ENCODE data around the gene CFDP1. TPM values are rescaled to one million over a fixed set of nuclear protein-coding genes. Genes with fewer than 3 reads are reported as not detected.

CFDP1 gene
- total RNA-seq, 1 experiment from 2014 or later, result 77.6 TPM

GRCh38 chr16:75264457-75264998 lies 168.8 kb downstream of the CFDP1 start:
- Mint-ChIP-seq H3K27ac (ENCODE audit: unreplicated experiment) (peak overlapping the region; percentile 58), H3K4me3 (ENCODE audit: unreplicated experiment) (peak overlapping the region; percentile 82), H3K4me1 (ENCODE audit: low read depth, unreplicated experiment) (peaks cover 27% of the 10 kb centered on the region), H3K9me3 (ENCODE audit: unreplicated experiment) (no peaks in the 10 kb centered on the region), H3K36me3 (ENCODE audit: insufficient read depth, unreplicated experiment) (peaks cover 22% of the 10 kb centered on the region), H3K27me3 (ENCODE audit: insufficient read depth, unreplicated experiment) (no peaks in the 10 kb centered on the region)
- H3K36me3 ChIP-seq (ENCODE audit: control insufficient read depth, insufficient read depth, low read length), result peaks cover 5% of the 10 kb centered on the region; the same call in 1 of the 2 replicates
- no peaks in the 10 kb centered on the region for H3K27me3 ChIP-seq (replicated peaks; ENCODE audit: control insufficient read depth, insufficient read depth, low read length)
- TSS peak; percentile 22 for BruUV-seq (replicated peaks)
- intact Hi-C loops (cut with micrococcal nuclease; ENCODE audit: unreplicated experiment), result loop anchor here (2.0 kb wide), 1 partner anchor 46 kb away; no protein-coding TSS in a partner anchor
- peaks cover 46% of the 10 kb centered on the region for H3K4me1 ChIP-seq
- ChIA-PET POLR2A (interaction anchor here (0.6 kb wide), 1 partner anchor 140 kb away, joined by 3 read pairs; no protein-coding TSS in a partner anchor), CTCF (no interaction called here)
- no peak for DNase-seq
- H3K4me3 ChIP-seq (ENCODE audit: low read depth, low read length), result peak overlapping the region; percentile 89
- H3K9me3 ChIP-seq, result no peaks in the 10 kb centered on the region
- TF ChIP-seq CTCF (IDR thresholded peaks at IDR 0.05; ENCODE audit: insufficient read depth in 1 of 2, low read depth in 1 of 2, low read length in 1 of 2, severe bottlenecking in 1 of 2, unreplicated experiment in 1 of 2), result no peak

- no TSS peak for BruUV-seq (replicated peaks)
- no peaks in the 10 kb centered on the region for H3K27me3 Mint-ChIP-seq (ENCODE audit: insufficient read depth, unreplicated experiment)
- POLR2A ChIA-PET, result no interaction called here
- no peaks in the 10 kb centered on the region for H3K27me3 ChIP-seq (replicated peaks; ENCODE audit: control insufficient read depth, insufficient read depth, low read length)
- no peak overlapping the region for H3K4me3 ChIP-seq (ENCODE audit: low read depth, low read length)
- no peaks in the 10 kb centered on the region for H3K9me3 ChIP-seq
- intact Hi-C loops (cut with micrococcal nuclease; ENCODE audit: unreplicated experiment), result loop anchor here (2.0 kb wide), 1 partner anchor 47 kb away; no protein-coding TSS in a partner anchor
- DNase-seq, result no peak
- peaks cover 5% of the 10 kb centered on the region; the same call in 1 of the 2 replicates for H3K36me3 ChIP-seq (ENCODE audit: control insufficient read depth, insufficient read depth, low read length)
- peak overlapping the region; percentile 58 for H3K27ac Mint-ChIP-seq (ENCODE audit: unreplicated experiment)
- H3K36me3 Mint-ChIP-seq (ENCODE audit: insufficient read depth, unreplicated experiment), result peaks cover 22% of the 10 kb centered on the region
- peaks cover 46% of the 10 kb centered on the region for H3K4me1 ChIP-seq
- no peaks in the 10 kb centered on the region for H3K9me3 Mint-ChIP-seq (ENCODE audit: unreplicated experiment)
- H3K4me1 Mint-ChIP-seq (ENCODE audit: low read depth, unreplicated experiment), result peaks cover 27% of the 10 kb centered on the region
- CTCF ChIA-PET, result no interaction called here
- peak overlapping the region; percentile 82 for H3K4me3 Mint-ChIP-seq (ENCODE audit: unreplicated experiment)
- TF ChIP-seq CTCF (IDR thresholded peaks at IDR 0.05; ENCODE audit: insufficient read depth in 1 of 2, low read depth in 1 of 2, low read length in 1 of 2, severe bottlenecking in 1 of 2, unreplicated experiment in 1 of 2), result no peak
These were observed 169.3 kb downstream of the CFDP1 start for GRCh38 chr16:75263963-75264445.

- TF ChIP-seq CTCF (IDR thresholded peaks at IDR 0.05; ENCODE audit: insufficient read depth in 1 of 2, low read depth in 1 of 2, low read length in 1 of 2, severe bottlenecking in 1 of 2, unreplicated experiment in 1 of 2), result no peak
- Mint-ChIP-seq H3K4me3 (ENCODE audit: unreplicated experiment) (peak overlapping the region; percentile 82), H3K9me3 (ENCODE audit: unreplicated experiment) (no peaks in the 10 kb centered on the region), H3K27me3 (ENCODE audit: insufficient read depth, unreplicated experiment) (no peaks in the 10 kb centered on the region), H3K27ac (ENCODE audit: unreplicated experiment) (peak overlapping the region; percentile 58), H3K36me3 (ENCODE audit: insufficient read depth, unreplicated experiment) (peaks cover 23% of the 10 kb centered on the region), H3K4me1 (ENCODE audit: low read depth, unreplicated experiment) (peaks cover 29% of the 10 kb centered on the region)
- Histone ChIP-seq H3K9me3 (no peaks in the 10 kb centered on the region), H3K4me3 (ENCODE audit: low read depth, low read length) (no peak overlapping the region), H3K36me3 (ENCODE audit: control insufficient read depth, insufficient read depth, low read length) (peaks cover 5% of the 10 kb centered on the region; the same call in 1 of the 2 replicates), H3K4me1 (peaks cover 46% of the 10 kb centered on the region), H3K27me3 (replicated peaks; ENCODE audit: control insufficient read depth, insufficient read depth, low read length) (no peaks in the 10 kb centered on the region)
- no TSS peak for BruUV-seq (replicated peaks)
- POLR2A ChIA-PET, result no interaction called here
- CTCF ChIA-PET, result no interaction called here
- no peak for DNase-seq
- intact Hi-C loops (cut with micrococcal nuclease; ENCODE audit: unreplicated experiment), result no loop called here
These were observed 169.9 kb downstream of the CFDP1 start for GRCh38 chr16:75263291-75263962.

All from Caco-2 (cell line).